Heart right ventricle (tissue), 16 donors: ENCODE measurements around the gene TANK. TPM values are rescaled to one million over a fixed set of nuclear protein-coding genes. Genes with fewer than 3 reads are reported as not detected.

Source experiments
- ATAC-seq, 8 donors: fragments of 200-7000 bp; cut with Tn5 transposase; one replicate each; pipeline ENCODE4 v1.9.1; 2020; ENCODE audit warnings: mild to moderate bottlenecking in 8 of 8, moderate library complexity in 8 of 8, moderate number of reproducible peaks in 1 of 8
- DNase-seq, 2 donors: peaks; one replicate each; pipeline ENCODE4 v3.0.0-alpha.2; 2020
- H3K27ac ChIP-seq, 10 donors: fragments of 200-600 bp; sonication (generic) in 2 of 10; one replicate each; pipeline versions ENCODE4 v1.5.0 to v1.8.0; 2020 to 2022; ENCODE audit warnings: mild to moderate bottlenecking in 3 of 10
- H3K27me3 ChIP-seq, 7 donors: fragments of 200-600 bp; one replicate each; pipeline ENCODE4 v1.8.0; 2021 to 2022; ENCODE audit warnings: mild to moderate bottlenecking in 2 of 7
- H3K36me3 ChIP-seq, 9 donors: fragments of 200-600 bp; sonication (generic) in 1 of 9; one replicate each; pipeline versions ENCODE4 v1.5.0 to v1.8.0; 2020 to 2022; ENCODE audit warnings: mild to moderate bottlenecking in 2 of 9
- H3K4me1 ChIP-seq, 9 donors: fragments of 200-600 bp; sonication (generic) in 1 of 9; one replicate each; pipeline versions ENCODE4 v1.5.0 to v1.8.0; 2020 to 2022; ENCODE audit warnings: mild to moderate bottlenecking in 4 of 9
- H3K4me3 ChIP-seq, 10 donors: fragments of 200-600 bp; sonication (generic) in 2 of 10; one replicate each; pipeline versions ENCODE4 v1.5.0 to v1.8.0; 2020 to 2022; ENCODE audit warnings: mild to moderate bottlenecking in 7 of 10, moderate library complexity in 2 of 10
- H3K9me3 ChIP-seq, 11 donors: fragments of 200-600 bp in 10 of 11; sonication (generic) in 2 of 11; one replicate each; pipeline versions ENCODE4 v1.5.0 to v1.8.0; 2013 to 2022; ENCODE audit warnings: mild to moderate bottlenecking in 2 of 11, control low read depth in 1 of 11, moderate library complexity in 1 of 11
- WGBS, 2 donors: extraction: QIAGEN DNeasy Blood & Tissue Kit; methylation state at CpG; one replicate each; pipeline ENCODE4 v1.1.7; 2013; ENCODE audit warnings: inconsistent platforms in 1 of 2; 5-methylcytosine and 5-hydroxymethylcytosine counted together
- intact Hi-C, 10 donors: fragments of 100-400 bp; cut with DNase I; formaldehyde crosslinking; loops; one replicate each; pipeline versions ENCODE4 v1.11.1 to v1.14.2; 2022
- long read RNA-seq, 3 donors: library from polyadenylated mRNA; unstranded; transcript quantifications; one replicate each; pipeline ENCODE4 v2.0.0, GENCODE V29; 2020 to 2021
- polyA plus RNA-seq, 2 donors: library from polyadenylated mRNA; stranded (reverse); fragments of 200-250 nt; gene quantifications; one replicate each; pipeline ENCODE4 v1.2.3, GENCODE V29; 2013
- total RNA-seq, 10 donors: library from RNA; stranded (reverse); fragmentation: NEBNext Ultra II Directional in 3 of 10; extraction: Animal tissue kit (Norgen Biotek cat#: 25700) in 3 of 10; gene quantifications; one replicate each; pipeline versions ENCODE4 v1.2.1 to v1.2.4, GENCODE V29; 2021 to 2023
- TF ChIP-seq, protein P1 (sequence below), 9 donors: fragments of 200-600 bp; sonication (generic) in 2 of 9; IDR thresholded peaks; one replicate each; pipeline versions ENCODE4 v1.5.0 to v1.8.0; 2021 to 2022; ENCODE audit warnings: antibody characterized with exemption in 9 of 9, mild to moderate bottlenecking in 5 of 9, moderate library complexity in 1 of 9
- donor health status: Arrhythmogenic right ventricular cardiomyopathy.
- donor health status: ischemic (EF 13 %, LVEDD 7.1; RV severe dilation, severe dysfunction).
- donor health status: healthy with polysubstance abuse.
- donor health status: DM: no; HTN: yes; CAD: no.
- donor health status: DM: no; HTN: no; CAD: no.
- donor health status: ischemic (EF 25% LVEDD 6.9; RV normal size, moderate dysfunction).
- donor health status: ischemic (EF 25% LVEDD 5.7; RV mildly dilated, moderate dysfunction).
- donor health status: healthy.
- donor health status: DM: yes; HTN: yes; CAD: no.
- donor health status: Ischemic cardiomyopathy.
- donor health status: ischemic (EF 35%, LVEDD 5.7; RV mildly dilated, moderate dysfunction).
- donor health status: nonischemic (EF 11% LVEDD 7.7; RV severe dilation, severe dysfunction).
- donor health status: DM: yes; HTN: yes; CAD: no.
- donor health status: PGD.
- donor health status: ischemic (EF 29% LVEDD 5.4; RV normal size, mild dysfunction).
- donor health status: nonischemic (EF 23%, LVEDD 6.1; RV moderate dilation, normal function).

The TANK gene, protein sequence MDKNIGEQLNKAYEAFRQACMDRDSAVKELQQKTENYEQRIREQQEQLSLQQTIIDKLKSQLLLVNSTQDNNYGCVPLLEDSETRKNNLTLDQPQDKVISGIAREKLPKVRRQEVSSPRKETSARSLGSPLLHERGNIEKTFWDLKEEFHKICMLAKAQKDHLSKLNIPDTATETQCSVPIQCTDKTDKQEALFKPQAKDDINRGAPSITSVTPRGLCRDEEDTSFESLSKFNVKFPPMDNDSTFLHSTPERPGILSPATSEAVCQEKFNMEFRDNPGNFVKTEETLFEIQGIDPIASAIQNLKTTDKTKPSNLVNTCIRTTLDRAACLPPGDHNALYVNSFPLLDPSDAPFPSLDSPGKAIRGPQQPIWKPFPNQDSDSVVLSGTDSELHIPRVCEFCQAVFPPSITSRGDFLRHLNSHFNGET
- total RNA-seq, result 10 to 100 TPM; 25.0 to 39.7 (median 31.4) TPM
- 10 to 100 TPM; 20.4 to 24.3 TPM for polyA plus RNA-seq
- long read RNA-seq, donor 1, transcript TANK-202 (8 exons, 2,171 nt), result major isoform, 22 of 33 reads
- long read RNA-seq, donor 1, partial matches to known transcripts, result 1 of 33 reads
- long read RNA-seq, donor 1, other reads (novel, unspliced or antisense), result 8 of 33 reads
- long read RNA-seq, donor 2, transcript TANK-202 (8 exons, 2,171 nt), result major isoform, 10 of 18 reads
- long read RNA-seq, donor 2, partial matches to known transcripts, result 1 of 18 reads
- long read RNA-seq, donor 2, other reads (novel, unspliced or antisense), result 7 of 18 reads
- long read RNA-seq, donor 3, transcript TANK-202 (8 exons, 2,171 nt), result major isoform, 44 of 82 reads
- long read RNA-seq, donor 3, partial matches to known transcripts, result 6 of 82 reads
- long read RNA-seq, donor 3, other reads (novel, unspliced or antisense), result 30 of 82 reads

DNA sequence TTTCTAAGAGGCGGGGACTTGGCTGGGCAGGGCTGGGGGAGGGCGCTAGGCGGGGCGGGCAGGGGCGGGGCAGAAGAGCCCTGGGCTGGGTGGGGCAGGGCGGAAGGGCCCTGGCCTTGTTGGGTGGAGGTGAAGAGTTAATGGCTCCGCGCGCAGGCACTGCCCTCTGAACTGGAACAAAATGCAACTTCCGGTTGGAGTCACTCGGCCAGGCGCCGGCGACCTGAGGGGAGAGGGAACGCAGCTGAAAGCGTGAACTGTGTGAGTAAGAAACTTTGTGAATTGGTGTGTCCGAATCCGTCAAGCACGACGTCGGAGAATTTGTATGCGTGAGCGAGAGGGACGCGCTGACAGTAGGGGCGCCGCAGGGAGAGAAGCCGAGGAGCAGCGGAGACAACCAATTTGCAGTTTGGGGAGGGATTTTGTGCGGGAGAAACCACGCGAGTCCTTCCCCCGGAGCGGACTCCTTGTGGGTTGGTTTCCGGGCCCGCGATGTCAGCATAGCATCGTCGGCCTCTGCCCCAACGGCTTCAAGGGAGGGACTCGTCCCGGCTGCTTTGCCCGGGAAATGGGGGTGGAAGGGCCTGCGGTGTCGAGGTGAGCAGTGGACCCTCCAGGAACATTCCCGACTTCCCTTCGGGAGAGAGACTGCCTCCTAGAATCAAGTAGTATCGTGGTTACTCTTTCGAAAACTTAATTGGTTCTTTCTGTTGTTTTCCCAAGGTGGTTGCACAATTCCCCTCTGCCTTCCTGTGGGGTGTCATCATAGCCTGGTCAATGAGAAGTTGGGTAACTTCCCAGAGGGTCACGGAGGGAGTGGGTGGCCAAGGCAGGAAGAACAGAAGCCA is at the start of gene TANK:
Gene TANK (plus strand): TSS at position 203 of the 848 bp plus-strand sequence. CDS start 19,235 bp downstream, outside the sequence.
- Histone ChIP-seq H3K4me1 (peaks cover 2 to 53% (median 31%) of the 10 kb centered on the region in 9 donors), H3K4me3 (peak within 1 kb of the TSS; percentile 60 to 92 (median 82)), H3K27ac (peak within 1 kb of the TSS; percentile 80 to 97 (median 90)), H3K36me3 (peaks cover 0 to 23% (median 4%) of the 10 kb centered on the region in 9 donors), H3K9me3 (no peaks in the 10 kb centered on the region), H3K27me3 (no peaks in the 10 kb centered on the region)
- DNase-seq (peak; percentile 89 to 92), ATAC-seq (peak; percentile 98 to 99 (median 99))
- intact Hi-C loops, result no loop called here
- TF ChIP-seq, protein P1, sequence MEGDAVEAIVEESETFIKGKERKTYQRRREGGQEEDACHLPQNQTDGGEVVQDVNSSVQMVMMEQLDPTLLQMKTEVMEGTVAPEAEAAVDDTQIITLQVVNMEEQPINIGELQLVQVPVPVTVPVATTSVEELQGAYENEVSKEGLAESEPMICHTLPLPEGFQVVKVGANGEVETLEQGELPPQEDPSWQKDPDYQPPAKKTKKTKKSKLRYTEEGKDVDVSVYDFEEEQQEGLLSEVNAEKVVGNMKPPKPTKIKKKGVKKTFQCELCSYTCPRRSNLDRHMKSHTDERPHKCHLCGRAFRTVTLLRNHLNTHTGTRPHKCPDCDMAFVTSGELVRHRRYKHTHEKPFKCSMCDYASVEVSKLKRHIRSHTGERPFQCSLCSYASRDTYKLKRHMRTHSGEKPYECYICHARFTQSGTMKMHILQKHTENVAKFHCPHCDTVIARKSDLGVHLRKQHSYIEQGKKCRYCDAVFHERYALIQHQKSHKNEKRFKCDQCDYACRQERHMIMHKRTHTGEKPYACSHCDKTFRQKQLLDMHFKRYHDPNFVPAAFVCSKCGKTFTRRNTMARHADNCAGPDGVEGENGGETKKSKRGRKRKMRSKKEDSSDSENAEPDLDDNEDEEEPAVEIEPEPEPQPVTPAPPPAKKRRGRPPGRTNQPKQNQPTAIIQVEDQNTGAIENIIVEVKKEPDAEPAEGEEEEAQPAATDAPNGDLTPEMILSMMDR (IDR thresholded peaks at IDR 0.05), result peak in 1 of 9 donors; percentile 11
- 0% methylated on average over 50 of the region's 50 CpGs for WGBS, 2 donors

DNA sequence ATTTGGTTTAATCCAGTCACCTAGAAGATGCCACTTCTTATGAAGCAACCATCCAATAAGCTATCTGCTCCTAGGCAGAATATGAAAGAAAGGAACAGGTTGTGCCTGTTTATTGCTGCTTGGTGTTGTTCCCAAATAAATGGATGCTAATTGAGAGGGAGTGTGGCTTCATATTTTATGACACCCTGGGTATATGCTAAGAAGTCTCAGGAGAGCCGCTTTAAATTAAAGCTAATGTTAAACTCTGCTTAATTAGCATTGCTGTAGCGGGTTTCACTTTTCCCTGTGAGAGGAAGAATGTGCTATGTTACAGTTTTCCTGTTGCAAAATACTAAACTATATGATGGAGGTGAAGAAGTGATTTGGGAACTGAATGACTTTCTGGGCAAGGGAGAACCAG is 48.7 kb upstream of the TANK start:
- no peak overlapping the region for H3K4me3 ChIP-seq
- DNase-seq (no peak), ATAC-seq (no peak)
- TF ChIP-seq, protein P1 (IDR thresholded peaks at IDR 0.05), result no peak
- intact Hi-C loops, result no loop called here
- H3K9me3 ChIP-seq, result no peaks in the 10 kb centered on the region
- no peak overlapping the region for H3K27ac ChIP-seq
- no peaks in the 10 kb centered on the region for H3K4me1 ChIP-seq
- H3K36me3 ChIP-seq, result no peaks in the 10 kb centered on the region
- H3K27me3 ChIP-seq, result no peaks in the 10 kb centered on the region
- 84% methylated on average over 2 of the region's 2 CpGs for WGBS, 2 donors

DNA sequence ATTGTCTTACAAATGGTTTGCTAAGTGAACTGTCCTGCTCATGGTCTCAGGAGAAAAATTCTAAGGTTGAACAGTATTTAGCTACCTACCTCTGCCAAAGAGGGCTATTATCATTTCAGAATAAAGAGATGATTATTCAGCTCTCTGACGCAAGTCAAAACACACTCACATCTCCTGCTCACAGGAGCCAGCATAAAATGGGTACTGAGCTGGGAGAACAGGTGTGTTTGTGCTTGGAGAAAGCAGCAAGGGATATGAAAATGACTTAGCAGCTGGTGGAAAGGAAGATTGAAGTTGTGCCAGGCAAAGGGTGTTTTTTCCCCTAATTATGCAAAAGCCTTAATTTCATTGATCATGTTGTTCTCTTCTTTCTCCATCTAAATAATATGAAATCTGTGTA is 47.3 kb upstream of the TANK start:
- Histone ChIP-seq H3K36me3 (no peaks in the 10 kb centered on the region), H3K4me3 (no peak overlapping the region), H3K27me3 (no peaks in the 10 kb centered on the region), H3K27ac (no peak overlapping the region), H3K9me3 (no peaks in the 10 kb centered on the region), H3K4me1 (no peaks in the 10 kb centered on the region)
- no peak for ATAC-seq
- intact Hi-C loops, result no loop called here
- WGBS, 2 donors, result 89 to 92% methylated on average over 1 of the region's 1 CpG
- no peak for DNase-seq
- TF ChIP-seq, protein P1 (IDR thresholded peaks at IDR 0.05), result no peak
